GM21360 (cell line): Measurements from ENCODE around the gene NUP188.

ENCODE experiments used
- ATAC-seq: cut with Tn5 transposase; IDR thresholded peaks from one replicate; pipeline ENCODE4 v1.9.1; 2021; ENCODE audit warnings: mild to moderate bottlenecking, moderate library complexity; ENCODE audit not compliant: unreplicated experiment

Gene NUP188, protein sequence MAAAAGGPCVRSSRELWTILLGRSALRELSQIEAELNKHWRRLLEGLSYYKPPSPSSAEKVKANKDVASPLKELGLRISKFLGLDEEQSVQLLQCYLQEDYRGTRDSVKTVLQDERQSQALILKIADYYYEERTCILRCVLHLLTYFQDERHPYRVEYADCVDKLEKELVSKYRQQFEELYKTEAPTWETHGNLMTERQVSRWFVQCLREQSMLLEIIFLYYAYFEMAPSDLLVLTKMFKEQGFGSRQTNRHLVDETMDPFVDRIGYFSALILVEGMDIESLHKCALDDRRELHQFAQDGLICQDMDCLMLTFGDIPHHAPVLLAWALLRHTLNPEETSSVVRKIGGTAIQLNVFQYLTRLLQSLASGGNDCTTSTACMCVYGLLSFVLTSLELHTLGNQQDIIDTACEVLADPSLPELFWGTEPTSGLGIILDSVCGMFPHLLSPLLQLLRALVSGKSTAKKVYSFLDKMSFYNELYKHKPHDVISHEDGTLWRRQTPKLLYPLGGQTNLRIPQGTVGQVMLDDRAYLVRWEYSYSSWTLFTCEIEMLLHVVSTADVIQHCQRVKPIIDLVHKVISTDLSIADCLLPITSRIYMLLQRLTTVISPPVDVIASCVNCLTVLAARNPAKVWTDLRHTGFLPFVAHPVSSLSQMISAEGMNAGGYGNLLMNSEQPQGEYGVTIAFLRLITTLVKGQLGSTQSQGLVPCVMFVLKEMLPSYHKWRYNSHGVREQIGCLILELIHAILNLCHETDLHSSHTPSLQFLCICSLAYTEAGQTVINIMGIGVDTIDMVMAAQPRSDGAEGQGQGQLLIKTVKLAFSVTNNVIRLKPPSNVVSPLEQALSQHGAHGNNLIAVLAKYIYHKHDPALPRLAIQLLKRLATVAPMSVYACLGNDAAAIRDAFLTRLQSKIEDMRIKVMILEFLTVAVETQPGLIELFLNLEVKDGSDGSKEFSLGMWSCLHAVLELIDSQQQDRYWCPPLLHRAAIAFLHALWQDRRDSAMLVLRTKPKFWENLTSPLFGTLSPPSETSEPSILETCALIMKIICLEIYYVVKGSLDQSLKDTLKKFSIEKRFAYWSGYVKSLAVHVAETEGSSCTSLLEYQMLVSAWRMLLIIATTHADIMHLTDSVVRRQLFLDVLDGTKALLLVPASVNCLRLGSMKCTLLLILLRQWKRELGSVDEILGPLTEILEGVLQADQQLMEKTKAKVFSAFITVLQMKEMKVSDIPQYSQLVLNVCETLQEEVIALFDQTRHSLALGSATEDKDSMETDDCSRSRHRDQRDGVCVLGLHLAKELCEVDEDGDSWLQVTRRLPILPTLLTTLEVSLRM (N-terminal part only)

DNA sequence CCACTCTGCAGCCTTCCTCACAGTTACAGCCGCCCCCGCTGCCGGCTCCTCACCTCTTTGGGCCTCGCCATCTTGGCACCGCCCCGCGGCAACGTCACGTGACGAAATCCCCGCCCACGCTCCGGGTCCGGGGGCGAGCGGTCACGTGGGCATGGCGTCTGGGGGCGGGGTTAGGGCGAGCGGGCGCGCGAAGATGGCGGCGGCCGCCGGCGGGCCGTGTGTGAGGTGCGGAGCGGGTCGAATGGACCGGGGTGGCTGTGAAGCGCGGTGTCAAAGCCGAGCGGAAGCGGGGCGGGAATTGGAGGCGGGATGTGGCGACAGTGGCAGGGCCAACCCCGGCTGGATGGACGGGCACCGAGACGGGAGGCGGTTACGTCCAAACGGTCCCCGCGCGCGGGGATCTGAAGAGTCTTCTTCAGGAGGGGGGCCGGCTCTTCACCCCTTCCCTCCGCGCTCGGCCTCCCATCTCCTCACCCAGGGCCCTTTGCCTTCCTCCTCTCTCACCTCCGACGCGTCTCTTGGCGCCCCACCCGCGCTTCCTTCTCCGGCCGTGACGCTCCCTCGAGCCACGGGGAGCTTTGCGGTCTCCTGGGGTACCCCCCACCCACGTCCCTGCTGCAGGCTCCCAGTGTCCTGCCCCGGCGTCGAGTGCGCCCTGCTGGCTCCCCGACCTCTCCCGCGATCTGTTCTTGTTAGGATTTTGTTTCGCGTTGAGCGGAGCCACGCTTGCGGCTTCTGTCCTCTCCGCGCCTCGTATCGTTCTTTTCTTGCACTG, at the start of gene NUP188, which contains the start of gene DOLK:
TSS of gene NUP188 (plus strand) at position 173 of the 775 bp plus-strand sequence. CDS start at position 194, 21 bp downstream.
TSS of gene DOLK (minus strand) at position 77 of the 775 bp plus-strand sequence. CDS start 300 bp downstream, outside the sequence.
- peak; percentile 64 for ATAC-seq

DNA sequence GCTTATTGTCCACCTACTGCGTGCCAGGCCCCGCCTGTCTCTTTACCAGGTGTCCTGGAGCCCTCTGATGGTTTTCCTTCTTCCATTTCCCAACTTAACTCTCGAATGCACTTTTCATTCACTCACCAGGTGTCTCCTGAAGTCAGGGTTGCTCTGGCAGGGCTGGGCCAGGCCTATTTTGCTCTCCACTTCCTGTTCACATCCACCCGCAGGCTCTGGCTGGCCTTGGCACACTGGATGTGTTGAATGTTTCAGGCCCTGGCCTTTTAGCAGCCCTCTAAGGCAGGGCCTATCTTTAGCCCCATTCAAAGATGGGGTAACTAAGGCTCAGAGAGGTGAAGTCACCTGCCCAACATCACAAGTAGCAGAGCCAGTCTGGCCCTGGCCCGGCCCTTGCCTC, 49.1 kb upstream of the NUP188 start:
- ATAC-seq: no peak

GRCh38 chr9:128898845-128899565, 48.5 kb upstream of the NUP188 start:
- ATAC-seq: no peak

DNA sequence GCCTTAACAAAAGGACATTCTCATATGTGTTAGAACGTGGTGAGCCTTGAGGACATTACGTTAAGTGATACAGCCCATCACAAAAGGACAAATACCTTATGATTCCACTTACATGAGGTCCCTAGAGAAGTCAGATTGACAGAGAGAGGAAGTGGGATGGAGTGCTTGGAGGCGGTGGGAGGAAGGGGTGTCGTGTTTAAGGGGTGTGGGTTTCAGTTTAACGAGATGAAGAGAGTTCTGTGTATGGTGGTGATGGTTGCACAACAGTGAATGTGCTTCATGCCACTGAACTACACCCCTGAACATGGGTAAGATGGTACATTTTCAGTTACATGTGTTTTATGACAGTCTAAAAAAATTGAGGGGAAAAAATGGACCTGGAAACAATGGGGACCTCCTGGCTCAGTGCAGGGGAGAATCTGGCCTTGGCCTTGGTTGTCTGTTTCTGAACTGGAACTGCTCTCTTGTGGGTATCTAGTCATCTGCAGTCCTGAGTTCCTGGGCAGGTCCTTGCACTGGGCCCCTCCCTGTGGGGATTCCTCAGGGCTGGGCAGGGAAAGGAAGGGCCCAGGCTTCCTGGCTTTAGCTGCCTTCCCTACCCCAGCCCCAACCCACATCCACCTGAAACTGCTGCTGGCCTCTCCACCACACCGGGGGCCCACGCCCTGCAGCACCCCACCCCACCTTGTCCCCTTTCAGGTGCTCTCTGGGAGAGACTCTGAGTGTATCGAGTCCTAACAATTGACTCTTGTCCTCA, 47.8 kb upstream of the NUP188 start:
- no peak for ATAC-seq

- ATAC-seq: no peak
Observed at GRCh38 chr9:128901379-128901778, 46.1 kb upstream of the NUP188 start.

DNA sequence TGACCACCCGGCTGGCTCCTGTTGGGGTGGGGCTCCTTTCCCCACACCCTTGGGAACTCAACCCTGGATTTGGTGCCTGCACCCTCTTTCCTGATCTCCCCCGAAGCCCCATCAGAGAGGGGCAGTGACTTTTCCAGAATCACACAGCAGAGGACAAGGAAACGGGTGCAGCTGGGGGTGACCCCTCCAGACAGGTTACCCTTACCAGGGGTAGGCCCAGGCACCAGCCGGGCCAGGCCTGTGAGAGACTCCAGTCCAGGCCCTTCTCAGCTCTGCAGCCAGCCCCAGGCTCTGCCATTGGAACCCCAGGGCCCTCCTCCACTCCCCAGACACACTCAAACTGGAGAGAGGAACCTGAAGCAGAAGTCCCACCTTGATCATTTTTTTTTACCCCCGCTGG, 45.7 kb upstream of the NUP188 start:
- no peak for ATAC-seq

DNA sequence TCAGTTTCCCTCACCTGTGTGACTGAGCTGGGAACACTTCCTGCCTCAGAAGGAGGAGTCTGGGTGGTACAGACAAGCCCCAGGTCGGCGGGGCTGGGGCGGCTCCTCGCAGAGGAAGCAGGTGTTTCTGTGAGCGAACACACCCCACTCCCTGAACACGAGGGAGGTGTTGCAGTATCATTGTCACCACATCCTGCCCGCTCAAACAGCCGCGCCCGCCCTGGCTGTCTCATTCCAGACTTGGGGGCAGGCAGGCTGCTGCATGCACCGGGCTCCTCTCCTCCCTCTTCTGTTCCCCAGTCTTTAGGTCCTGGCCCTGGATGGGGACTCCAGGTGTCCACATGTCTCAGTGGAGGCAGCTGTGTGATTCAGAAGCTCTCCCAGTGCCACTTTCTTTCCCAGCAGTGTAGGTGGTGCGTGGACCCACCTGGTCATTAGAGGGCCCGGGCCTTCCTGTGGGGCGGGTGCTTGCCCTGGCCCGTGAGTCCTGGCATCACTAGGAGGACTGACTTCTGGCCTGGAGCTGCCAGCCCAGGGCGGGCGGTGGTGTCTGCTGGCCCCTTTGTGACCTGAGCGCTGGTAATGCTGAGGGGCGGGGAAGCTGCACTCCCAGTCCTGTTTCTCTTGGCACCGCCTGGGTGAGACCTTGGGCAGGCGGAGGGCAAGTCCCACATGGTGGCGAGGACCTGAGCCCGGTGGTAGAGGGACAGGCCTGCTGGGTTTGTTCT, 45.0 kb upstream of the NUP188 start:
- no peak for ATAC-seq

- no peak for ATAC-seq
Observed at GRCh38 chr9:128903079-128903461, 44.4 kb upstream of the NUP188 start.

DNA sequence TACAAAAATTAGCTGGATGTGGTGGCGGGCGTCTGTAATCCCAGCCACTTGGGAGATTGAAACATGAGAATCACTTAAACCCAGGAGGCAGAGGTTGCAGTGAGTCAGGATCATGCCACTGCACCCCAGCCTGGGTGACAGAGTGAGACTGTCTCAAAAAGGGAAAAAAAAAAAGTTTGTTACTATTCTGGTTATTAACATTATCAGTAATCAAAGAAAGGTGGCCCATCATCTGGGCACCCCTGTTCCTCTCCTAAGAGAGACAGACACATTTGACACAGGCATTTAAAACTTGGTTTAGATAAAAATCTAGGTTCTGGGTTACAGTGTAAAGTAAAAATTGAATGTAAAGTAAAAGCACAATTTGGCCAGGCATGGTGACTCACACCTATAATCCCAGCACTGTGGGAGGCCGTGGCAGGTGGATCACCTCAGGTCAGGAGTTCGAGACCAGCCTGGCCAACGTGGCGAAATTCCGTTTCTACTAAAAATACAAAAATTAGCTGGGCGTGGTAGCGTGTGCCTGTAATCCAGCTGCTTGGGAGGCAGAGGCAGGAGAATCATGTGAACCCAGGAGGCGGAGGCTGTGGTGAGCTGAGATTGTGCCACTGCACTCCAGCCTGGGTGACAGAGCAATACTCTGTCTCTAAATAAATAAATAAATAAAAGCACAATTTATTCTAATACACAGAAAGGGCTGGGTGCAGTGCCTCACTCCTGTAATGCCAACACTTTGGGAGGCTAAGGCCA, 43.5 kb upstream of the NUP188 start:
- ATAC-seq: no peak

GRCh38 chr9:128905964-128906363, 41.5 kb upstream of the NUP188 start:
- ATAC-seq: no peak

- ATAC-seq: no peak
Observed at GRCh38 chr9:128906741-128907140, 40.8 kb upstream of the NUP188 start.

DNA sequence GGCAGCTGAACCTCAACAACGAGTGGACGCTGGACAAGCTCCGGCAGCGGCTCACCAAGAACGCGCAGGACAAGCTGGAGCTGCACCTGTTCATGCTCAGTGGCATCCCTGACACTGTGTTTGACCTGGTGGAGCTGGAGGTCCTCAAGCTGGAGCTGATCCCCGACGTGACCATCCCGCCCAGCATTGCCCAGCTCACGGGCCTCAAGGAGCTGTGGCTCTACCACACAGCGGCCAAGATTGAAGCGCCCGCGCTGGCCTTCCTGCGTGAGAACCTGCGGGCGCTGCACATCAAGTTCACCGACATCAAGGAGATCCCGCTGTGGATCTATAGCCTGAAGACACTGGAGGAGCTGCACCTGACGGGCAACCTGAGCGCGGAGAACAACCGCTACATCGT, 39.1 kb upstream of the NUP188 start:
- no peak for ATAC-seq

- ATAC-seq: no peak
Observed at GRCh38 chr9:128909859-128910258, 37.6 kb upstream of the NUP188 start.

GRCh38 chr9:128910906-128911305, 36.6 kb upstream of the NUP188 start:
- no peak for ATAC-seq

- no peak for ATAC-seq
Observed at GRCh38 chr9:128911529-128912035, 35.9 kb upstream of the NUP188 start.

- no peak for ATAC-seq
Observed at GRCh38 chr9:128912270-128912853, 35.1 kb upstream of the NUP188 start.
